Trophoblast cell (in vitro differentiated cells and primary cell): Measurements from ENCODE around the gene CD151. TPM values are rescaled to one million over a fixed set of nuclear protein-coding genes. Genes with fewer than 3 reads are reported as not detected.

Experiments used
- DNase-seq, 2 donors: peaks; one replicate each; pipeline ENCODE4 v3.0.0-alpha.2; 2016
- H2AFZ ChIP-seq: 2 replicates; pipeline ENCODE4 v1.6.1; 2013; ENCODE audit warnings: low read length, moderate library complexity, mild to moderate bottlenecking; ENCODE audit not compliant: insufficient read depth, poor library complexity
- H2AK5ac ChIP-seq: 2 replicates; pipeline ENCODE4 v1.6.1; 2013; ENCODE audit warnings: mild to moderate bottlenecking, low read length
- H2BK120ac ChIP-seq: 2 replicates; pipeline ENCODE4 v1.6.1; 2013; ENCODE audit warnings: low read length, mild to moderate bottlenecking, moderate library complexity; ENCODE audit not compliant: insufficient read depth, poor library complexity
- H2BK12ac ChIP-seq: 2 replicates; pipeline ENCODE4 v1.6.1; 2013; ENCODE audit warnings: mild to moderate bottlenecking, low read length, moderate library complexity
- H2BK5ac ChIP-seq: 2 replicates; pipeline ENCODE4 v1.6.1; 2013; ENCODE audit warnings: low read length, low read depth, moderate library complexity, mild to moderate bottlenecking; ENCODE audit not compliant: poor library complexity
- H3K14ac ChIP-seq: 2 replicates; pipeline ENCODE4 v1.6.1; 2013; ENCODE audit warnings: mild to moderate bottlenecking, low read length
- H3K18ac ChIP-seq: 2 replicates; pipeline ENCODE4 v1.6.1; 2013; ENCODE audit warnings: mild to moderate bottlenecking, low read length
- H3K23ac ChIP-seq: 2 replicates; pipeline ENCODE4 v1.6.1; 2013; ENCODE audit warnings: low read length
- H3K27ac ChIP-seq: 2 replicates; pipeline ENCODE4 v1.5.1; 2013; ENCODE audit warnings: low read depth, mild to moderate bottlenecking, inconsistent platforms, low read length, moderate library complexity
- H3K27me3 ChIP-seq: 2 replicates; pipeline ENCODE4 v1.6.1; 2013; ENCODE audit warnings: inconsistent platforms, mild to moderate bottlenecking, low read length, moderate library complexity; ENCODE audit not compliant: insufficient read depth
- H3K36me3 ChIP-seq, 2 experiments: 1 replicate in 1 of 2; 2 replicates in 1 of 2; pipeline ENCODE4 v1.6.1; 2013; ENCODE audit warnings: low read length in 2 of 2, mild to moderate bottlenecking in 2 of 2, moderate library complexity in 1 of 2; ENCODE audit not compliant: insufficient read depth in 2 of 2, control insufficient read depth in 1 of 2
- H3K4ac ChIP-seq: 2 replicates; pipeline ENCODE4 v1.6.1; 2013; ENCODE audit warnings: low read depth, mild to moderate bottlenecking, low read length, moderate library complexity
- H3K4me1 ChIP-seq, 2 experiments: 1 replicate in 1 of 2; 2 replicates in 1 of 2; pipeline ENCODE4 v1.6.1; 2013; ENCODE audit warnings: low read length in 2 of 2, mild to moderate bottlenecking in 2 of 2, moderate library complexity in 1 of 2; ENCODE audit not compliant: insufficient read depth in 2 of 2, control insufficient read depth in 1 of 2
- H3K4me2 ChIP-seq: 2 replicates; pipeline ENCODE4 v1.6.1; 2013; ENCODE audit warnings: inconsistent platforms, mild to moderate bottlenecking, low read length, moderate library complexity
- H3K4me3 ChIP-seq: 2 replicates; pipeline ENCODE4 v1.5.1; 2013; ENCODE audit warnings: mild to moderate bottlenecking, low read depth, low read length, inconsistent platforms
- H3K79me1 ChIP-seq: one replicate; pipeline ENCODE4 v1.6.1; 2013; ENCODE audit warnings: low read length
- H3K79me2 ChIP-seq: 2 replicates; pipeline ENCODE4 v1.6.1; 2013; ENCODE audit warnings: low read length, mild to moderate bottlenecking; ENCODE audit not compliant: control insufficient read depth, insufficient read depth, poor library complexity
- H3K9ac ChIP-seq: 2 replicates; pipeline ENCODE4 v1.6.1; 2013; ENCODE audit warnings: mild to moderate bottlenecking, low read length
- H3K9me3 ChIP-seq: 2 replicates; pipeline ENCODE4 v1.6.1; 2013; ENCODE audit warnings: low read depth, mild to moderate bottlenecking, control low read depth, inconsistent platforms, low read length; ENCODE audit not compliant: insufficient read depth
- H4K12ac ChIP-seq: 2 replicates; pipeline ENCODE4 v1.6.1; 2013; ENCODE audit warnings: low read depth, mild to moderate bottlenecking, low read length, moderate library complexity
- H4K8ac ChIP-seq: 2 replicates; pipeline ENCODE4 v1.6.1; 2013; ENCODE audit warnings: low read depth, mild to moderate bottlenecking, low read length, moderate library complexity
- H4K91ac ChIP-seq: one replicate; pipeline ENCODE4 v1.6.1; 2013; ENCODE audit warnings: low read depth, mild to moderate bottlenecking, low read length, moderate library complexity
- WGBS: extraction: QIAGEN DNeasy Blood & Tissue Kit; methylation state at CpG from one replicate; pipeline ENCODE4 v1.1.7; 2013; ENCODE audit warnings: missing lambda C conversion rate; ENCODE audit not compliant: insufficient read length, insufficient coverage; ENCODE audit errors: extremely low coverage; 5-methylcytosine and 5-hydroxymethylcytosine counted together
- polyA plus RNA-seq: library from polyadenylated mRNA; stranded (reverse); fragments of 200-250 nt; gene quantifications from 2 replicates; pipeline ENCODE4 v1.2.3, GENCODE V29; 2013

CD151 gene
- 171 and 180 TPM in 2 replicates for polyA plus RNA-seq

- Histone ChIP-seq H3K36me3 (peaks cover 20 to 22% of the 10 kb centered on the region in 2 experiments), H4K91ac (peak within 1 kb of the TSS; percentile 83), H3K9ac (peak within 1 kb of the TSS; percentile 86), H2AFZ (peak within 1 kb of the TSS; percentile 56), H2BK12ac (peak within 1 kb of the TSS; percentile 63), H2BK120ac (peak within 1 kb of the TSS; percentile 86), H4K8ac (peak within 1 kb of the TSS; percentile 81), H3K4me3 (peak within 1 kb of the TSS; percentile 80), H3K9me3 (peaks cover 5% of the 10 kb centered on the region), H2BK5ac (peak within 1 kb of the TSS; percentile 73), H4K12ac (peak within 1 kb of the TSS; percentile 76), H3K4me1 (peaks cover 48 to 49% of the 10 kb centered on the region in 2 experiments), H3K79me2 (peaks cover 12% of the 10 kb centered on the region), H3K4me2 (peak within 1 kb of the TSS; percentile 79), H3K27me3 (peaks cover 27% of the 10 kb centered on the region), H3K27ac (peak within 1 kb of the TSS; percentile 52), H3K14ac (peak within 1 kb of the TSS; percentile 86), H2AK5ac (peak within 1 kb of the TSS; percentile 81), H3K79me1 (peaks cover 15% of the 10 kb centered on the region), H3K4ac (peak within 1 kb of the TSS; percentile 70), H3K18ac (peak within 1 kb of the TSS; percentile 72), H3K23ac (no peak within 1 kb of the TSS)
- WGBS, result no CpG with 5 or more reads among the region's 67 CpGs
- peak; percentile 61 to 74 for DNase-seq
Observed at GRCh38 chr11:832529-833113, at the start of gene CD151. CD151 (plus strand) TSS chr11:832952; CDS start chr11:836070, 3,118 bp downstream.

- Histone ChIP-seq H4K91ac (no peak overlapping the region), H2AFZ (no peak overlapping the region), H2BK120ac (no peak overlapping the region), H3K23ac (no peak overlapping the region), H3K27ac (no peak overlapping the region), H3K4me3 (no peak overlapping the region), H2BK12ac (no peak overlapping the region), H3K9ac (no peak overlapping the region), H3K4me2 (no peak overlapping the region), H3K4me1 (peaks cover 2 to 3% of the 10 kb centered on the region in 2 experiments), H3K79me2 (no peaks in the 10 kb centered on the region), H2BK5ac (no peak overlapping the region), H3K4ac (no peak overlapping the region), H3K14ac (no peak overlapping the region), H3K27me3 (no peaks in the 10 kb centered on the region), H3K18ac (no peak overlapping the region), H3K9me3 (peaks cover 2% of the 10 kb centered on the region), H4K12ac (peak overlapping the region; percentile 39), H3K79me1 (no peaks in the 10 kb centered on the region), H2AK5ac (no peak overlapping the region), H3K36me3 (peaks cover 9 to 10% of the 10 kb centered on the region in 2 experiments), H4K8ac (no peak overlapping the region)
- peak; percentile 50 to 70 for DNase-seq
- WGBS, result no CpG with 5 or more reads among the region's 24 CpGs
Observed at GRCh38 chr11:783581-784015, 49.2 kb upstream of the CD151 start.

GRCh38 chr11:786235-787083 is 46.3 kb upstream of the CD151 start:
- Histone ChIP-seq H2AFZ (no peak overlapping the region), H3K9me3 (peaks cover 2% of the 10 kb centered on the region), H3K27me3 (peaks cover 2% of the 10 kb centered on the region), H3K4me2 (no peak overlapping the region), H3K18ac (no peak overlapping the region), H2BK5ac (no peak overlapping the region), H2AK5ac (no peak overlapping the region), H2BK120ac (no peak overlapping the region), H3K4me1 (peaks cover 2 to 3% of the 10 kb centered on the region in 2 experiments), H3K36me3 (peaks cover 4 to 6% of the 10 kb centered on the region in 2 experiments), H4K8ac (no peak overlapping the region), H3K79me2 (no peaks in the 10 kb centered on the region), H3K27ac (no peak overlapping the region), H2BK12ac (no peak overlapping the region), H3K79me1 (no peaks in the 10 kb centered on the region), H3K4me3 (no peak overlapping the region), H3K23ac (no peak overlapping the region), H4K91ac (no peak overlapping the region), H4K12ac (no peak overlapping the region), H3K4ac (no peak overlapping the region), H3K14ac (no peak overlapping the region), H3K9ac (no peak overlapping the region)
- WGBS, result no CpG with 5 or more reads among the region's 24 CpGs
- no peak for DNase-seq

GRCh38 chr11:787084-787675 is 45.6 kb upstream of the CD151 start:
- H2AFZ ChIP-seq, result no peak overlapping the region
- peaks cover 2% of the 10 kb centered on the region for H3K9me3 ChIP-seq
- H3K4me3 ChIP-seq, result no peak overlapping the region
- no peak overlapping the region for H4K12ac ChIP-seq
- no peak overlapping the region for H3K23ac ChIP-seq
- no peak overlapping the region for H3K4me2 ChIP-seq
- no peaks in the 10 kb centered on the region for H3K79me1 ChIP-seq
- peaks cover 11% of the 10 kb centered on the region in 2 experiments for H3K36me3 ChIP-seq
- H4K91ac ChIP-seq, result no peak overlapping the region
- H2BK5ac ChIP-seq, result no peak overlapping the region
- no peak overlapping the region for H3K14ac ChIP-seq
- no peak overlapping the region for H3K18ac ChIP-seq
- WGBS, result no CpG with 5 or more reads among the region's 24 CpGs
- H3K4ac ChIP-seq, result no peak overlapping the region
- no peaks in the 10 kb centered on the region for H3K79me2 ChIP-seq
- H2BK12ac ChIP-seq, result no peak overlapping the region
- H3K27ac ChIP-seq, result no peak overlapping the region
- no peak overlapping the region for H2AK5ac ChIP-seq
- no peak overlapping the region for H2BK120ac ChIP-seq
- H3K4me1 ChIP-seq, result peaks cover under 1 to 3% of the 10 kb centered on the region in 2 experiments
- H3K9ac ChIP-seq, result no peak overlapping the region
- peaks cover 2% of the 10 kb centered on the region for H3K27me3 ChIP-seq
- DNase-seq, result no peak
- H4K8ac ChIP-seq, result no peak overlapping the region
